ENCODE measurements around the gene SYAP1. TPM values are rescaled to one million over a fixed set of nuclear protein-coding genes. Genes with fewer than 3 reads are reported as not detected.
A peak's percentile ranks its signal among the peaks of the same experiment; 100 is the strongest.

SYAP1 gene
- total and polyA plus RNA-seq, 2 experiments from 2014 or later = 18.0 to 48.3 TPM

- Mint-ChIP-seq H3K4me3 (no peak overlapping the region), H3K9me3 (no peaks in the 10 kb centered on the region)
Observed at GRCh38 chrX:16743604-16744325, 24.4 kb downstream of the SYAP1 start.

More at GRCh38 chrX:16743604-16744325, 24.4 kb downstream of the SYAP1 start:
- Histone ChIP-seq H3K79me2 (replicated peaks; ENCODE audit: insufficient read depth) (no peaks in the 10 kb centered on the region), H3K27me3 (ENCODE audit: insufficient read depth) (no peaks in the 10 kb centered on the region), H3F3A (replicated peaks; ENCODE audit: low read depth) (no peaks in the 10 kb centered on the region), H3K36me3 (ENCODE audit: insufficient read depth) (peaks cover 9% of the 10 kb centered on the region; the same call in 1 of the 2 replicates), H3K9me2 (ENCODE audit: insufficient read depth) (no peaks in the 10 kb centered on the region), H4K20me1 (replicated peaks; ENCODE audit: insufficient read depth) (no peaks in the 10 kb centered on the region), H3K27ac (ENCODE audit: low read depth) (no peak overlapping the region), H2AFZ (no peak overlapping the region), H3K4me1 (ENCODE audit: insufficient read depth) (no peaks in the 10 kb centered on the region), H3K4me2 (no peak overlapping the region), H3K4me3 (no peak overlapping the region)
- H3K27me3 Mint-ChIP-seq (ENCODE audit: insufficient read depth, low read depth, poor library complexity) = peaks cover 2% of the 10 kb centered on the region
- TF ChIP-seq ZNF462 (CRISPR knock-in tag; IDR thresholded peaks at IDR 0.05) (no peak), POLR2AphosphoS5 (IDR thresholded peaks at IDR 0.05; ENCODE audit: low read depth) (no peak), STAT1 (IDR thresholded peaks at IDR 0.05; ENCODE audit: unreplicated experiment) (no peak)
- TF ChIP-seq, protein P1, sequence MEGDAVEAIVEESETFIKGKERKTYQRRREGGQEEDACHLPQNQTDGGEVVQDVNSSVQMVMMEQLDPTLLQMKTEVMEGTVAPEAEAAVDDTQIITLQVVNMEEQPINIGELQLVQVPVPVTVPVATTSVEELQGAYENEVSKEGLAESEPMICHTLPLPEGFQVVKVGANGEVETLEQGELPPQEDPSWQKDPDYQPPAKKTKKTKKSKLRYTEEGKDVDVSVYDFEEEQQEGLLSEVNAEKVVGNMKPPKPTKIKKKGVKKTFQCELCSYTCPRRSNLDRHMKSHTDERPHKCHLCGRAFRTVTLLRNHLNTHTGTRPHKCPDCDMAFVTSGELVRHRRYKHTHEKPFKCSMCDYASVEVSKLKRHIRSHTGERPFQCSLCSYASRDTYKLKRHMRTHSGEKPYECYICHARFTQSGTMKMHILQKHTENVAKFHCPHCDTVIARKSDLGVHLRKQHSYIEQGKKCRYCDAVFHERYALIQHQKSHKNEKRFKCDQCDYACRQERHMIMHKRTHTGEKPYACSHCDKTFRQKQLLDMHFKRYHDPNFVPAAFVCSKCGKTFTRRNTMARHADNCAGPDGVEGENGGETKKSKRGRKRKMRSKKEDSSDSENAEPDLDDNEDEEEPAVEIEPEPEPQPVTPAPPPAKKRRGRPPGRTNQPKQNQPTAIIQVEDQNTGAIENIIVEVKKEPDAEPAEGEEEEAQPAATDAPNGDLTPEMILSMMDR (conservative IDR thresholded peaks at IDR 0.05; ENCODE audit: low read depth in 2 of 2) = peak in 1 of 2 experiments; percentile 20; a peak in 2 of 4 replicates
- peaks cover 4% of the 10 kb centered on the region; the same call in 1 of the 3 replicates for H3K4me1 Mint-ChIP-seq
- no peak overlapping the region for H3K27ac Mint-ChIP-seq
- DNase-seq (ENCODE audit: low spot score) = no peak
- ATAC-seq = no peak
- H3K36me3 Mint-ChIP-seq (ENCODE audit: low read depth) = peaks cover 57% of the 10 kb centered on the region
